Testis (tissue), 2 donors: ENCODE data around the gene DTNB.

Source experiments
- POLR2A ChIP-seq: fragments of 450-650 bp; IDR thresholded peaks from one replicate; pipeline ENCODE4 v1.6.1; 2017; ENCODE audit warnings: antibody characterized with exemption, mild to moderate bottlenecking, moderate library complexity
- TF ChIP-seq, protein P1 (sequence below), 3 experiments: fragments of 450-650 bp in 2 of 3; fragments of 200-600 bp in 1 of 3; sonication (generic) in 1 of 3; IDR thresholded peaks; one replicate each; pipeline ENCODE4 v1.5.1; 2016 to 2019; ENCODE audit warnings: antibody characterized with exemption in 3 of 3, mild to moderate bottlenecking in 2 of 3, moderate library complexity in 1 of 3

DNA sequence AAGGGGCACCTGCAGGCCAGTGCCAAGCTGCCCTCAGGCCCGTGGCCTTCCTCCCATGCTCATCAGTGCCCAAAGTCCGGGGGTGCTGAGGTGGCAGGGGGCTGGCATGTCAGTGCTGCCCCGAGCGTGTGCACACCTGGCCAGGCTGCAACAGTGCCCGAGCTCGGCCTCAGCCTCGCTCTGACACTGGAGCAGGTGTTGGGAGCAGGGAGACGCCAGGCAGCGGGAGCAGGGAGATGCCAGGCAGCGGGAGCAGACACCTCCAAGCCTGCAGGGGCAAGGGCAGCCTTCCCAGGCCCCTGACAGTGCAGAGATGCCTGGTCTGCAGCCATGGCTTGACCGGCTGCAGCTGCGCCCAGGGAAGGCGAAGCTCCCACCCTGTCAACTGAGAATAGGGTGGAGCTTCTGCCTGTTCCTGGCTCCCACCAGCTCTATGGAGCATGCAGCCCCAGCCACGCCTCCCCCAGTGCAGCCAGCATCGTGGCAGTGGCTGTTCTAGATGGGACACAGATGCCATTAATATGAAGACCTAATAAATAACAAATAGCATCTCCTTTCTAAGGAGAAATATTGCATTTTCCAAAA is 82.4 kb downstream of the DTNB start:
- TF ChIP-seq, protein P1, sequence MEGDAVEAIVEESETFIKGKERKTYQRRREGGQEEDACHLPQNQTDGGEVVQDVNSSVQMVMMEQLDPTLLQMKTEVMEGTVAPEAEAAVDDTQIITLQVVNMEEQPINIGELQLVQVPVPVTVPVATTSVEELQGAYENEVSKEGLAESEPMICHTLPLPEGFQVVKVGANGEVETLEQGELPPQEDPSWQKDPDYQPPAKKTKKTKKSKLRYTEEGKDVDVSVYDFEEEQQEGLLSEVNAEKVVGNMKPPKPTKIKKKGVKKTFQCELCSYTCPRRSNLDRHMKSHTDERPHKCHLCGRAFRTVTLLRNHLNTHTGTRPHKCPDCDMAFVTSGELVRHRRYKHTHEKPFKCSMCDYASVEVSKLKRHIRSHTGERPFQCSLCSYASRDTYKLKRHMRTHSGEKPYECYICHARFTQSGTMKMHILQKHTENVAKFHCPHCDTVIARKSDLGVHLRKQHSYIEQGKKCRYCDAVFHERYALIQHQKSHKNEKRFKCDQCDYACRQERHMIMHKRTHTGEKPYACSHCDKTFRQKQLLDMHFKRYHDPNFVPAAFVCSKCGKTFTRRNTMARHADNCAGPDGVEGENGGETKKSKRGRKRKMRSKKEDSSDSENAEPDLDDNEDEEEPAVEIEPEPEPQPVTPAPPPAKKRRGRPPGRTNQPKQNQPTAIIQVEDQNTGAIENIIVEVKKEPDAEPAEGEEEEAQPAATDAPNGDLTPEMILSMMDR (IDR thresholded peaks at IDR 0.05) = no peak
- no peak for TF ChIP-seq POLR2A
